Osteocyte (in vitro differentiated cells): ENCODE results near the gene SEZ6L2. TPM values are rescaled to one million over a fixed set of nuclear protein-coding genes. Genes with fewer than 3 reads are reported as not detected.

Experiments
- DNase-seq: peaks from one replicate; pipeline ENCODE4 v3.0.0; 2021; ENCODE audit warnings: mixed read lengths; ENCODE audit not compliant: unreplicated experiment; ENCODE audit errors: extremely low spot score
- H3K27ac Mint-ChIP-seq: one replicate; pipeline ENCODE4 v1.8.0; 2021; ENCODE audit warnings: mild to moderate bottlenecking, mixed read lengths; ENCODE audit not compliant: unreplicated experiment
- H3K27me3 Mint-ChIP-seq: one replicate; pipeline ENCODE4 v1.8.0; 2021; ENCODE audit warnings: mixed read lengths; ENCODE audit not compliant: unreplicated experiment
- H3K36me3 Mint-ChIP-seq: one replicate; pipeline ENCODE4 v1.8.0; 2021; ENCODE audit warnings: mixed read lengths; ENCODE audit not compliant: unreplicated experiment
- H3K4me1 Mint-ChIP-seq: one replicate; pipeline ENCODE4 v1.8.0; 2021; ENCODE audit warnings: mixed read lengths; ENCODE audit not compliant: unreplicated experiment
- H3K4me3 Mint-ChIP-seq: one replicate; pipeline ENCODE4 v1.8.0; 2021; ENCODE audit warnings: mild to moderate bottlenecking, moderate library complexity, mixed read lengths; ENCODE audit not compliant: unreplicated experiment
- H3K9me3 Mint-ChIP-seq: one replicate; pipeline ENCODE4 v1.8.0; 2021; ENCODE audit warnings: mixed read lengths; ENCODE audit not compliant: unreplicated experiment
- CTCF ChIP-seq: fragments of 200-600 bp; sonication (generic); IDR thresholded peaks from 2 replicates; pipeline ENCODE4 v1.5.0; 2021; ENCODE audit warnings: antibody characterized with exemption, mild to moderate bottlenecking, moderate library complexity
- total RNA-seq: library from RNA; stranded (reverse); gene quantifications from 2 replicates; pipeline ENCODE4 v1.2.1, GENCODE V29; 2021

The SEZ6L2 gene
- total RNA-seq, 1 donor from 2014 or later: 19.3 TPM

DNA sequence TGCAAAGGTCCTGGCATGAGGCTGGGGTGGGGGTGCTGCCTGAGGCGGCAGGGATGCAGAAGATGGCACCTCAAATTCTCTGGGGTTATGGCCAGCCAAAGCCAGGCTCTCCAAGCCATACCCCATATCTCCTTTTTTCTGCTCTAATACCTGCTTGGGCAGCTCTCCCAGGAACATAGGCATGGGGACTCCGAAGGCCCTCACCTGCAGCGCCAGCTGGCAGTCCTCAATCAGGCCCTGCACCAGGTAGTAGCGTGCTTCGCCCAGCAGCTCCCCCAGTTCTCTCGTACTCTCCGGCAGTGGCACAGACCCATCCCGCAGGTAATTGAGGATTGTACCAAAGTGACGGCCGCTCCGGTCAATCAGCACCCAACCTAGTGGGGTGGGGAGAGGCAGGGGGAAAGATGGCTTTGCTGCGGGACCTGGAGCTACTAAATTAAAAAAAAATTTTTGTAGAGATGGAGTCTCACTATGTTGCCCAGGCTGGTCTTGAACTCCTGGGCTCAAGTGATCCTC is 23.7 kb upstream of the SEZ6L2 start:
- Mint-ChIP-seq H3K36me3 (peaks cover 17% of the 10 kb centered on the region), H3K4me1 (peaks cover 34% of the 10 kb centered on the region), H3K9me3 (no peaks in the 10 kb centered on the region), H3K27me3 (no peaks in the 10 kb centered on the region), H3K4me3 (no peak overlapping the region), H3K27ac (no peak overlapping the region)
- TF ChIP-seq CTCF: no peak
- DNase-seq: no peak

DNA sequence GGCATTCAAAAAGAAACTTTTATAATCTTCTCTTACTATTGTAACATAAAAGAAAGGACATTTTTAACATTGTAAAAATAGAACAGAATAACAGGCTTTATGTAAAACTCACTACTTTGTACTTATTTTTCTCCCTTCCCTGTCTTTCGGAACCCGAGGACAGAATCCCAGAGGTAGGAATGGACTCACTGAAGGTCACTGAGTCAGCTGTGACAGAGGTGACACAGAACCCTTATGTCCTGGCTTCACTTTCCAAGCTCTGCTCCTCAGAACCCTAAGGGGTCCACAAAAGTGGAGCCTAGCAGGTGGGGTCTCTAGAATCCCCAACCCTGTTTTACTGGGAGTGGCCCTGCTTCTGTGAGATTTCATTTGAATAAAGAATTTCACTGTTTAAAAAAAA is 23.0 kb upstream of the SEZ6L2 start:
- Mint-ChIP-seq H3K4me3 (no peak overlapping the region), H3K27ac (no peak overlapping the region), H3K27me3 (no peaks in the 10 kb centered on the region), H3K9me3 (no peaks in the 10 kb centered on the region), H3K36me3 (peaks cover 20% of the 10 kb centered on the region), H3K4me1 (peaks cover 29% of the 10 kb centered on the region)
- no peak for TF ChIP-seq CTCF
- no peak for DNase-seq

GRCh38 chr16:29921034-29921385 is 21.7 kb upstream of the SEZ6L2 start:
- Mint-ChIP-seq H3K9me3 (no peaks in the 10 kb centered on the region), H3K4me3 (no peak overlapping the region), H3K4me1 (peaks cover 16% of the 10 kb centered on the region), H3K27me3 (no peaks in the 10 kb centered on the region), H3K27ac (no peak overlapping the region), H3K36me3 (peaks cover 22% of the 10 kb centered on the region)
- TF ChIP-seq CTCF: no peak
- no peak for DNase-seq

- Mint-ChIP-seq H3K9me3 (no peaks in the 10 kb centered on the region), H3K27ac (peak overlapping the region; percentile 4), H3K4me3 (no peak overlapping the region), H3K36me3 (peaks cover 22% of the 10 kb centered on the region), H3K27me3 (no peaks in the 10 kb centered on the region), H3K4me1 (peaks cover 15% of the 10 kb centered on the region)
- no peak for DNase-seq
- TF ChIP-seq CTCF: no peak
Measured at GRCh38 chr16:29920288-29921033, 21.1 kb upstream of the SEZ6L2 start.

DNA sequence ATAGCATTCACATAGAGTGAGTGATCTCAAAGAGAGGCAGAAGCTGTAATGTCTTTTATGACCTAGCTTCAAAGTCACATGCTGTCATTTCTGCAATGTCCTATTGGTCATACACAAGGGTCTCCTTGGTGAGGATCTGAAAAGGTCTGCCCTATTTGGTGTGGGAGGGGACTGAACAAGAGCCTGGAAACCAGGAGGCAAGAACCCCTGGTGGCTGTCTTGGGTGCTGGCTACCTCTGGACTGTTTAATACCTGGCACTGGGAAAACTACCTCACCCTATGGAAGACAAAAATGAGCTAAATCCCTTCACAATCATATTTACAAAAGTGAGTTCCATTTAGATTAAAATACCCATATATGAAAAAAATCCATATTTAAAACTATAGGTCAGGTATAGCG is 17.6 kb upstream of the SEZ6L2 start:
- H3K4me1 Mint-ChIP-seq: peaks cover 2% of the 10 kb centered on the region
- H3K36me3 Mint-ChIP-seq: peaks cover 22% of the 10 kb centered on the region
- H3K4me3 Mint-ChIP-seq: no peak overlapping the region
- TF ChIP-seq CTCF: no peak
- no peaks in the 10 kb centered on the region for H3K9me3 Mint-ChIP-seq
- no peak for DNase-seq
- no peaks in the 10 kb centered on the region for H3K27me3 Mint-ChIP-seq
- no peak overlapping the region for H3K27ac Mint-ChIP-seq
